ENCODE results near the gene LCN9.

- no peak for TF ChIP-seq POLR2AphosphoS5 (IDR thresholded peaks at IDR 0.05; ENCODE audit: low read depth)
- TF ChIP-seq CTCF (conservative IDR thresholded peaks at IDR 0.05; ENCODE audit: low read depth in 2 of 2): no peak
- no peak for TF ChIP-seq EZH2 (IDR thresholded peaks at IDR 0.05; ENCODE audit: low read depth, unreplicated experiment)
- TF ChIP-seq REST (IDR thresholded peaks at IDR 0.05; ENCODE audit: unreplicated experiment): no peak
- TF ChIP-seq ZNF462 (CRISPR knock-in tag; IDR thresholded peaks at IDR 0.05): no peak
- no peak for TF ChIP-seq ETS1 (IDR thresholded peaks at IDR 0.05)
- TF ChIP-seq CREB1 (CRISPR knock-in tag; IDR thresholded peaks at IDR 0.05; ENCODE audit: low read depth): no peak
- no peak for TF ChIP-seq EZH2phosphoT487 (IDR thresholded peaks at IDR 0.05; ENCODE audit: unreplicated experiment)
These were observed 21.6 kb downstream of the LCN9 start for GRCh38 chr9:135684691-135685090.
